ENCODE data around the gene USP6NL. TPM values are rescaled to one million over a fixed set of nuclear protein-coding genes. Genes with fewer than 3 reads are reported as not detected.

The USP6NL gene
- total and polyA plus RNA-seq, 2 of the 8 experiments (the other 6 are each of a cell fraction or from before 2014, with no cell fraction given), result 10.9 to 28.8 TPM

- TF ChIP-seq CHD7 (IDR thresholded peaks at IDR 0.05; ENCODE audit: insufficient replicate concordance, low read length), result no peak
- TF ChIP-seq HDAC2 (IDR thresholded peaks at IDR 0.05; ENCODE audit: borderline replicate concordance in 1 of 2, low read depth in 2 of 2, low read length in 2 of 2), result no peak
- TF ChIP-seq JUN (IDR thresholded peaks at IDR 0.05; ENCODE audit: low read depth, low read length), result no peak
- no peak for TF ChIP-seq BCL11A (IDR thresholded peaks at IDR 0.05; ENCODE audit: low read depth in 2 of 2, low read length in 2 of 2)
- TF ChIP-seq TBP (IDR thresholded peaks at IDR 0.05; ENCODE audit: low read depth, low read length), result no peak
- TF ChIP-seq MAFK (IDR thresholded peaks at IDR 0.05; ENCODE audit: low read depth, low read length), result no peak
- TF ChIP-seq SP1 (IDR thresholded peaks at IDR 0.05; ENCODE audit: low read depth, low read length), result no peak
- TF ChIP-seq KDM4A (IDR thresholded peaks at IDR 0.05; ENCODE audit: low read depth, low read length, severe bottlenecking), result no peak
- TF ChIP-seq CTBP2 (IDR thresholded peaks at IDR 0.05; ENCODE audit: borderline replicate concordance, insufficient read depth, insufficient read length, low read length), result no peak
- TF ChIP-seq CHD1 (IDR thresholded peaks at IDR 0.05; ENCODE audit: low read depth, low read length), result no peak
These were observed 79.1 kb downstream of the USP6NL start (continued) for GRCh38 chr10:11532306-11532705.
